Hepatic stellate cell (primary cell): ENCODE data around the gene GLT8D2.

Source experiments
- DNase-seq: peaks from one replicate; pipeline ENCODE4 v3.0.0; 2011; ENCODE audit warnings: low spot score

GLT8D2 gene, protein sequence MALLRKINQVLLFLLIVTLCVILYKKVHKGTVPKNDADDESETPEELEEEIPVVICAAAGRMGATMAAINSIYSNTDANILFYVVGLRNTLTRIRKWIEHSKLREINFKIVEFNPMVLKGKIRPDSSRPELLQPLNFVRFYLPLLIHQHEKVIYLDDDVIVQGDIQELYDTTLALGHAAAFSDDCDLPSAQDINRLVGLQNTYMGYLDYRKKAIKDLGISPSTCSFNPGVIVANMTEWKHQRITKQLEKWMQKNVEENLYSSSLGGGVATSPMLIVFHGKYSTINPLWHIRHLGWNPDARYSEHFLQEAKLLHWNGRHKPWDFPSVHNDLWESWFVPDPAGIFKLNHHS

DNA sequence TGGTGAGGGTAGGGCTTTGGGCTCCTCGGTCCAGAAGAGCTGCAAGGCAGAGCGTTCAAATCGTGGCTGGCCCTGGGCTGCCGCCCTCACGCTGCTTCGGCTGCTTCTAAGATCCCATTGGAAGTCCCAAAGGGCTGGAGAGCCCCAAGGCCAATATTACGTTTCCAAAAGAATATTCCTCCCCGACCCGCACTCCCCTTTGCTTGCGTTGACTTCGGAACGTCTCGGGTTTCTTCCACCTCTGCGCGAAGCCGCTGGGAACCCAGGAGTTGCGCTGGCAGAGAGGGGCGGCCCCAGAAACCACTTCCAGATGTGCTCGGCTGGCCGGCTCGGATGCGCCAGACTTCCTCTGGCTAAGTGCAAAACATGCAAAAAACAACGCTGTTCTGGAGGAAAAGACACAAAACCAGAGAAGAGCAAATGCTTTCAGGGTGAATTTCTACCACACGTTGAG is at the start of gene GLT8D2:
Gene GLT8D2, minus strand, starts transcription at position 285 of the 454 bp plus-strand sequence. CDS start 30,539 bp downstream, outside the sequence.
- peak; percentile 50 for DNase-seq

DNA sequence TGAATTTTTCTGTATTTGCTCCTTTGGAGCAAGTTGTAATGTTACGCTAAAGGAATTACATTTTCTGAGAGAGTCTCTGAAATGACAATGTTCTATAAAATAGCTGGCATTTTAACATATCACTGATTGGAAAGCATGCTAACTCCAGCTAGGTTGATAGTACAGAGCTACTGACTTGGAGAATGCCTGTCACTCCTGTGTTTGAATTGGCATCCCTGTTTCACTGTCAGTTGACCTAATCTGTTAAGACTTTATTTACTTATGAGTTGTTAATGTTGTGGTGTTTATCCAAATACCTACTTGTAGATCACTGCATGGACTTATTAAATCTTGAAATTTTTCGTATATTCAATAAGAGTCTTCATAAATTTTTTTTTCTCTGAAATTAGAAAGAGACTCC is 48.0 kb upstream of the GLT8D2 start:
- DNase-seq: no peak

DNA sequence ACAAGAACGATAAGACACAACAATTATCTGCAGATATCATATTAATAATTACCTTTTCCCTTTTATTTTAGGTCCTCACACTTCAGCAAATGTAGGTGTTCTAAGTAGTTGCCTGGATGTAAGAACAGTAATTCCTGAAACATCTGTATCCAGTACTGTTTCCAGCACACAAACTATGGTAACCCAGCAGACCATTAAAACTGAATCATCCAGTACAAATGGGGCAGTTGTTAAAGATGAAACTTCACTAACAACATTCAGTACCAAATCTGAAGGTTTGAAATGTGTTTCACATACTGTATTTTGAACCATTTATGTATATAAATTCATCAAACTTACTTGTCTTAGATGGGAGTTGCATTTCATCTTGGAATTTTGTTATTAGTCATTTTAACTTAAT is 45.3 kb upstream of the GLT8D2 start:
- no peak for DNase-seq

DNA sequence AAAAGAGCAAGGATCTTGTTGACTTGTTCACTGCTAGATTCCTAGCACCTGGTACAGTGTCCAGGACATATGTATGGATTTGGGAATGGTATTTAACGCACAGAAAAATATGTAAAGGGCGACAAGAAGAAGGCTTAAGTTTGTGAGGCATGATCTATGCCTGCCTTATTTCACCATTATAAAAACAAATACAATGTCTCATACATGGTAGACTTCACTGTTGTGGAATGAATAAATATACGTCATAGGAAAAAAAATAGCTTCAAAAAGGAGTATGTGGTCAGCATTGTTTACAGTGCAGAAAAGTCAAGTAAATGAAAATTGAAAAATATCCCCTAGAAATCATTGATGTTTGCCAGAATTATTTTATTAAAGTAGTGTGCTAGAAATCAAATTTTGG is 44.3 kb upstream of the GLT8D2 start:
- peak; percentile 47 for DNase-seq

DNA sequence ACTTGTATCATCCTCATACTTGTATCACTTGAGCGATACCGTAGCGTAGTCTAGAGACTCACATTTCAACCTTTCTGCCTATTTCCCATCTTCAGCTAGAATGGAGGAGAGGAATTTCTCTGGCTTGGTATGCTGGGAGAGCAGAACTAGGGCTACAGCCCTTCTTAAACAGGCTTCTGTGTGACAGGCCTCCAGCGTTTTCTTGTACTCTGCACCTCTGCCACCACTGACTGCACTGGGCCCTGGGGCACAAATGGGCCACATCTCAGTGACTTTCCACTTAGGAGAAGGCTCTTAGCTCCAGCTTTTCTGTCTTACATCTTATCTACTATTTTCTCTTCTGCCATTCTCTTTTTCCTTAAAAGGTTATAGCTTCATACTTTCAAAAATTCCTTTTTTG is 41.1 kb upstream of the GLT8D2 start:
- DNase-seq: no peak

DNA sequence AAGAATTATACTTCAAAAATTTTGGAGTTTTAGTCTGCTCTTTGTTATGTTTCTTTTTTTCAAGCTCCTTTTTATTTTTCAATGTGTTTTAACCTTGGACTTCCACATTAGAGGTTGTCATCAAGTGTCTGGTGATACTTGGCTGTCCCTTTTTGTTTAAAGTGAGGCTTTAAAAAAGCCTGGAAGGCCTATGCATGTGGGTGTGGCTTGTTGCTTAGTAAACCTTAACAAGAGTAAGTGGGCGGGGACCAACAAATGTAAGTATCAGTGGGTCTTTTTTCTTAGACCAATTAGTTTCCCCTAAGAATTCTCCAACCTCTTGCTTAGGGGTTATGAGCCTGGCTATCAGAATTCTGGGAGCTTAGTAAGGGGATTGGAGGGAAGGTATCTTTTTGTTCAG is 40.7 kb upstream of the GLT8D2 start:
- DNase-seq: no peak

DNA sequence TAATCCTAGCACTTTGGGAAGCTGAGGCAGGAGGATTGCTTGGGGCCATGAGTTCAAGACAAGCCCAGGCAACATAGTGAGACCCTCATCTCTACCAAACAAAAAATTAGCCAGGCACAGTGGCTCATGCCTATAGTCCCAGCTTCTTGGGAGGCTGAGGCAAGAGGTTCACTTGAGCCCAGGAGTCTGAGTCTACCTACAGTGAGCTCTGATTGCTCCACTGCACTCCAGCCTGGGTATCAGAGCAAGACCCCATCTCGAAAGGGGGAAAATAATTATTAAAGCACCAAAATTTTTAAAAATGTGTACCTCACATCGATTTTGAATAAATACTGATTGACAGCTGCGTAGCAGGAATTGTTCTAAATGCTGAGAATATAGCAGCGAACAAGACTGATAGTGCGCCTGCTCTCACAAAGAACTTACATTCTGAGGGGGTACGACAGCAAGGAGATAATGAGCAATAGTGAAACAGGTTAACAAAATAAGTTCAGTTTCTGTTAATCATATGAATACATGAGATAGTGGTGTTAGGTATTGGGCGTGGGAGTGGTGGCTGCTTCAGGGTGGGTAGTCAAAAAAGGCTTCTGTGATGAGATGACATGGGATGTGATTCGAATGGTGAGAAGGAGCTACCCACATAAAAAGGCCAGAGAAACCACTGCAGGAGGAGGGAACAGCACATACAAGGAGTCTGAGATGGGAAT is 33.9 kb upstream of the GLT8D2 start:
- no peak for DNase-seq

DNA sequence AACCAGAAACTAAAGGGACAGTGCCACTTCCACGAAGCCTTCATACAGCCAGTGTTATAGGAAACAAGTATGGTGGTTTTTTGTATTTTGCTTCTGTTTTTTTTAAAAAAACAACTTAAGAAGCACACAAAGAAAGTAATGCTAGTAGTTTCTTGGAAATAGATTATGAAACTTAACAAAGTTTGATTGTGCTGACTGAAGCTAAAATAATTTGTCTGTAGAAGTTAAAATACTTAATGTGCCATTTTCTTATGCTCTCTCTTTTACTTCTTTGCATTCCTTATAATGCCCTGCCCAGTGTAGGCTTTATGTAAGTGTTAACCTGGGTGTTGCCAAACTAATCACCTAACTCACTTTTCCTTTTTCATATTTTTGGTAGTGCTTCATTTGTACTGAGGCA is 30.8 kb upstream of the GLT8D2 start:
- no peak for DNase-seq

DNA sequence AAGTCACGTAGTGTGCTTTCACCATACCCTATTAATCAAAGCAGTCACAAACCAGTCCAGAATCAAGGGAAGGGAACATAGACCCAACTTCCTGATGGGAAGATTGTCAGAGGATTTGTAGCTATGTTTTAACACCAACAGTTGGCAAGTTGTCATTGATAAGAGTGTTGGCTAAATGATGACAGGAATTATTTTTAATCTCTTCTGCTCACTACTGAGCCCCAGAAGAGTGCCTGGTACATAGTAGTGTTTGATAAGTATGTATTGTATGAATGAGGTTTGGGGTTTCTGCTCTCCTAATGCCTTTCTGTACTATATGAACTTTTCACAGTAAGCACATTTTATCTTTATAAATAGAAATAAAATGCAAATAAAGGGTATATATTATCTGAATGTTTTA is 29.0 kb upstream of the GLT8D2 start:
- no peak for DNase-seq

DNA sequence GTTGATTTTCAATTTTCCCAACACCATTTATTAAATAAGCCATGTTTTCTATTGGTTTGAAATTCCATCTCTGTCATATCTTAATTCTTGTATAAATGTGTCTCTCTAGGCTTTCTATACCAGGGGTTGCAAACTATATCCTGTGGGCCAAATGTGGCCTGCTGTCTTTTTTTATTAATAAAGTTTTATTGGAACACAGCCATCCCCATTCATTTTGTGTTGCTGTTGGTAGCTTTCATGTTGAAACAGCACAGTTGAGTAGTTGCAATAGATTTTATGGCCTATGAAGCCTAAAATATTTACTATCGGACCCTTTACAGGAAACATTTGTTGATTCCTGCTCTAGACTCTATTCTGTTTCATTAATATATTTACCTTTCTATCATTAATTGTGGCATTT is 23.7 kb upstream of the GLT8D2 start:
- DNase-seq: no peak

DNA sequence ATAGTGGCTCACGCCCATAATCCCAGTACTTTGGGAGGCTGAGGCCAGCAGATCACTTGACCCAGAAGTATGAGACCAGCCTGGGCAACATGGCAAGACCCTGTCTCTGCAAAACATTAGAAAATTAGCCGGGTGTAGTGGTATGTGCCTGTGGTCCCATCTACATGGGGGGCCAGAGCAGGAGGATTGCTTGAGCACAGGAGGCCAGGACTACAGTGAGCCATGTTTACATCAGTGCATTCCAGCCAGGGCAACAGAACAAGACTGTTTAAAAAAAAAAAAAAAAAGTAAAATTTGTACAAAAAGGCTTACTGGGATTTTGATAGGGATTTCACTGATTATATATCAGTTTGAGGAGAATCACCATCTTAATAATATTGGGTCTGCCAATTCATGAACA is 22.1 kb upstream of the GLT8D2 start:
- DNase-seq: no peak

DNA sequence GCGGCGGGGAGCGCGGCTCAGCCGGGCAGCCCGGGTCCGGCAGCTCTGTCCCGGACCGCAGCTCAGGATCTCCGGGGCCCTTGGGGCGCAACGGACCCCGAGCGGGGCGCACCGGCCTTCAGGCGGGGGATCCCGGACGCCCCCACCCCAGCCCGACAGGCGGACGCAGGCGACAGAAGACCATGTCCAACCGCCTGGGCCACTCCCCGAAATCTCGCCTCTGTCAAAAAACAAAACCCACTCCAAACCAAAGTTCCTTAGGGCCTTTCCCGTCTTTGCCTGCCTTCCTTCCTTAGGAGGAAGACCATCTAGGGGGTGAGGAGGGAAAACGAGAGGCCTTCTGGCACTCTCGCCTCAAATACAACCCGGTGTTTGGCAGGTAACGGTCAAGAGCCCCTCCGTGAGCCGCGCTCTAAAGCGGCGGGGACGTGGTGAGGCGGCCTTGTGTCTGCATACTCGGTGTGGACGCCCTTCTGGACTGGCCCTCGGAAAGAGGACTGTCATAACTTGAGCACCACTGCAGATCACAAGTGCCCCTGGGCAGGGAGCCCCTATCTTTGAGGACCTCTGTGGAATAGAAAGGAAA is 14.9 kb upstream of the GLT8D2 start:
- peak; percentile 31 for DNase-seq

DNA sequence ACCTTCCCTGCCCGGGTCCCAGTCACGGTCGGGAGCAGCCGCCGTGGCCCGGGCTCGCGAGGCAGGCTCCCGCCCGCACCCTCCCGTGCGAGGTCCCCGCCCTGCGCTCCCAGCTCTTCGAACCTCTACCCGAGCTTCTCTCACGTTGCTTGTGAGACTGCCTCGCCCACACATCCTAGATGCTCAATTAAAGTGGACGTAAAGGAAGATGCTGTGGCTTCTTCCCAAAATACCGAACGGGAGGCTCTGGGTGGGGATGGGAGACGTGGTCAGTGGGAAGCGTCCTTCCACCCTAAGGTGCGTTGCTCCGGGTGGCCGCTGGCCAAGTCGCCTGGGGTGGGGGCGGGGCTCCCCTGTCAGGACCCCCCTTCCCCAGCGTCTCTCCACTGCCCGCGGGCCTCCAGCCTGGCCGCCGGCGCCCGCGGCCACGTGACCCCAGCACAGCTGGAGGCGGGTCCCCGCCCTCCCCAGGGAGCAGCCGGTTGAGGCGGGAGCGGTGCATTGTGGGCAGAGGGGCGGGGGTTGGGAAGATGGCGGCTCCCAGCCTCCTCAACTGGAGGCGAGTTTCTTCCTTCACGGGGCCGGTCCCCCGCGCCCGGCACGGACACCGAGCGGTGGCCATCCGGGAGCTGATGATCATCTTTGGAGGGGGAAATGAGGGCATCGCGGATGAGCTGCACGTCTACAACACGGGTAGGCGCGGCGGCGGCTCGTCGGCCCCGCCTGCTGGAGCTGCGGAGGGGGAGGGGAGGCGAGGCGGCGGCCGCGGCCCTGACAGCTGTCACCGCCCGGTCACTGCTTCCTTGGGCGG is 14.2 kb upstream of the GLT8D2 start, which contains the start of gene HCFC2:
Gene HCFC2, plus strand, starts transcription at position 501 of the 811 bp plus-strand sequence. Its CDS starts 30 bp downstream, at position 531.
- peak; percentile 96 for DNase-seq

DNA sequence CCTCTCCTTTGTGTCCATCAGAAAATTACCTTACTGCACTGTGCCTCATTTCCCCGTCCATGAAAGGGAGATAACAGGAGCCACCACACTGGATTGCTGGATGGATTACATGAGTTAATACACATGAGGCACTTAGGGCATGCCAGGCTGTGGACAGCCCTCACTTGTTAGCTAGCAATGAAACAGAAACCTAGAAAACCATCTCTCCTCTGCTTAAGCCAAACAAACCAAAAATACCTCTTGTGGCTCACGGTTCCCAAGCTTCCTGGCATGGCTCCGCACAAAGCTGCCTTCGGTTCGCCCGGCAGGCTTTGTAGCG is 13.7 kb upstream of the GLT8D2 start:
- DNase-seq: no peak

DNA sequence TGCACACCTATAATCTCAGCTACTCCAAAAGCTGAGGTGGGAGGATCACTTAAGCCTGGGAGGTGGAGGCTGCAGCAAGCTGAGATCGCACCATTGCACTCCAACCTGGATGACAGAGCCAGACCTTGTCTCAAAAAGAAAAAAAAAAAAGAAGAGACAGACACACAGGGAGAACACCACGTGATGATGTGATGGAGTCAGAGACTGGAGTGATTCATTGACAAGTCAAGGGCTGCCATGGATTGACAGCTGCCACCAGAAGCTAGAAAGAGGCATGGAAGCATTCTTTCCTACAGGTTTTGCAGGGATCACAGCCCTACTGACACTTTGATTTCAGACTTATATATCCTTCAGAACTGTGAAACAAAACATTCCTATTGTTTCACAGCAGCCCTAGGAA is 10.8 kb upstream of the GLT8D2 start:
- DNase-seq: no peak

DNA sequence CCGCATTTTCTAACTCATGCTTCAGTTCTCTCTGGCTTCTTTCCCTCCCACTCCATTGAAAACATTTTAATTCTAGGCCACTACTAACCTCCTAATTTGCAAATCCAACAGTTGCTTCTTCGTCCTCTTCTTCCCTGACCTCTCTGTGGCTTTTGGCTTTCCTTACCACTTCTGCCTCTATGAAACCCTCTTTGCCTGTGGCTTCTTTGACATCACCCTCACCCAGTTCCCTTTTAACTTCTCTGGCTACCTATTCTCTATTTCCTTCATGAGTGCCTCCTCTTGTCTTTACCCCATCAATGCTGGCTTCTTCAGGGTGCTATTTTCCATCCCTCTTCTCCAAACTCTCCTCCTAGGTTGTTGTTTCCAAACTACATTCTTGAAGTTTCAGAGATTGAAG is 10.0 kb upstream of the GLT8D2 start:
- DNase-seq: no peak

DNA sequence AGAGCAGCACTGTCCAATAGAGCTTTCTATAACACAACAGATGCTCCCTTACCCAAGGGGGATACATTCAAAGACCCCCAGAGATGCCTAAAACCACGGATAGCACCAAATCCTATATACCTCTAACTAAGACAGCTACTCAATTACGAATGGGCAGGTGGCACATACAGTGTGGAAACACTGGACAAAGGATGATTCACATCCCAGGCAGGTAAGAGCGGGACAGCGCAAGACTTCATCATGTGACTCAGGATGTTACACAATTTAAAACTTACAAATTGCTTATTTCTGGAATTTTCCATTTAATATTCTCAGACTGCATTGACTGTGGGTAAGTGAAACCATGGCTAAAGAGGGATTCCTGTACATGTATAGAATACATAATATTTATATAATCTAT is 8.8 kb upstream of the GLT8D2 start:
- DNase-seq: no peak

DNA sequence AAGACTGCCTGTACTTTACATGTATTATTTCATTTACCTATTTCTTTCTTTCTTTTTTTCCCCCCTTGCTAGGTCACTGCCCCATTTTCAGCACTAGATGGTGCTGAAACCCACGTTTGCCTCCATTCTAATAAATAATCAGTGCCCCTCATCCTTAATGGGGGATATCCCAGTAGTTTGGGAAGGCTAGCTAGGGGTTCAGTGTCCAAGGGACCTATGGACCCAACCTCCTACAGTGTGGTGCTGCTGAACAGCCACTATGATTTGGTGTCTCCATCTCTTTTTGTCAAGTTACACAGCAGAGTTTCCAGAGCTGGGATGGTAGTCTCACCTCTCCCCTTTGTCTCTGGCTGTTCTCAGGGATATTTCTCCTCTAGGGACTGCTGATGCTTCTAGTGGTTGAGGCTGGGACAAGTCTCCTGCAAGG is 7.8 kb upstream of the GLT8D2 start:
- DNase-seq: no peak

DNA sequence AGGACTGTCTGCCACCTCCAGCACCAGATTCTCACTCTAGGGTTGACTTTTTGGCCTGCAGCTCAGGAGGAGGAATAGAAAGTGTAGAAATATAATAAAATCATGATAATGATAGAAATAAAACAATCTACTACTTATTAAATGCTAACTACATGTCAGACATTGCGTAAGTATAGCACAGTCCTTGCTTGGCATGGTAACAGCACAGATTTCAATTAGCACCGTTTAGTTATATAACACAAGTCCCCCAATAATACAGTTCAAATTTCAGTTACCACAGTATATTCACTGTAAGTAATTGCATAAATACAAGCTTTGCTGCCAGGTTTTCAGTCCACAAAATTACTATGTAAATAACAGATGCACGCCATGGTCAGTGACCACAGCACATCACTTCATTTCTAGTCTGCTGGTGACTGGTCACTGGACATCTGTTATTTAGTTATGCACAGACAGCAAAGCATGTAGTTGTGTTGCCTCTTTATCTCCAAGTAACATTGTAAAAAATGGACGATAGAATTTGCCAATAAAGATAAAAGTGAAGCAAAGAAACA is 6.5 kb upstream of the GLT8D2 start:
- DNase-seq: no peak

DNA sequence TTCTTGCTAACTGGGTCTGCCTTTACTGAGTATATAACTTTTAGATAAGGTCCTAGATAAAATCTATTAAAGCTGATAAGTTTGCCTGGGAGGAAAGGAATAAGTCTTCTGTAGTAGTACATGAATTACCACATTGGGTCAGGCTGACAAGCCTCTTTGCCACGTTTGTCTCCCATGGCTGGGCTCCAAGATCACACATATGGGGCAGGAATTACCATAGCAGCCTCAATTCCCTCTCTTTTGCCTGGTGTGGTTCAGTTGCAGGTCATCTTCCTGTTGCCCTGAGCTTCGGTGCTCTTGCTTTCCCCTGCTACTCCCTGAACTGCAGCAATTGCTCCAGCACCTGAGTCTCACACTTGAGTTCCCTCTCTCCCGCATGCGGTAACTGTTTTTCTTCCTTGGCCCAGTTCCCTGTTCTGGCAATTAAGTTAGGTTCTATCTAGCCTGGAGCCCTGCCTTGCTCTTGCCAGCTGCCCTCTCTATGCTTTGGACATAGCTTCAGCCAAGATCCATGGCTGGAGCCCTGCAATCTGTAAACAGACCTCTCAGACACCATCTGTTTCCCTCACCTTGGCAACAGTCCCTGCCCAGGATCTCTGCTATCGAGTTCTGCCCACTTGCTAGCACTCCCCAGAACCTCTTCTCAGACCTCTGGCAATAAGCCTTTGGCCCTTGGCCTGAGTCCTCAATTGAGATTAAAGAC is 5.8 kb upstream of the GLT8D2 start:
- DNase-seq: no peak

DNA sequence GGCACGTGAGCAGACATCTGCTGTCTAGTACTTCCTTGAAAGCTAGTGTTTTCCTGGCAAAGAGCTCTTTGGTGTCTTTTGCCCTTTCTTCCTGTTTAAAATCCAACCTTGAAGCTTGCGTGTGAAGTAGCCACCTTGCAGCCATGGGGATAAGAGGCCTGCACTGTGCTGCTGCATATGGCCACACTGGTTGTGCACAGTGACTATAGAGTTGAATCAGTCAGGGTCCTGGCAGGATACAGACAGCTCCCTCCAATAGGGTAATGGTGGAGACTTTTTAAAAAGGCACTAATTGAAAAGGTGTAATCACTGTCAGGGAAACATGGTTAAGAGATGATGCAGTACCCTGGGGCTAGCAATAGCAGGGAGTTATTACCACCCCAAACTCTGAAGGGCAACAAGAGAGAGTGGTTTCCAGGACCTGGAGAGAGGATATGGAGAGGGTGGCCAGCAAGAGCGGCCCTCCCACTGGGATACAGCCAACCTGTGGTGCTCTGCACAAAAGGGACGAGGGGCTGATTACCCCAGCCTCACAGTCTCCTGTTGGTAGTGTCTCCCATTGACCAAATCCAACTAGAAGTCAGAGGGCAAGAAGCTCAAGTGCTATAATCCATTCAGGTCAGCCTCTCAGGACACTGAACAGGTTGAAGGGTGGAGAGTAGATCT is 4.8 kb upstream of the GLT8D2 start:
- DNase-seq: no peak
